SJCRH30 (cell line): ENCODE results near the gene PSPC1. TPM values are rescaled to one million over a fixed set of nuclear protein-coding genes. Genes with fewer than 3 reads are reported as not detected.
"Not testable (repeated sequence)": the region's sequence is repeated elsewhere in the genome, so short reads cannot be mapped to it uniquely, and the experiment has no call there.

ENCODE experiments used
- DNase-seq, 2 experiments: peaks; one replicate each; pipeline ENCODE4 v3.0.0-alpha.2; 2015 to 2020
- H3K27ac ChIP-seq: fragments of 250-450 bp; sonication (Bioruptor Pico); 2 replicates; pipeline ENCODE4 v1.5.1; 2020; ENCODE audit warnings: mild to moderate bottlenecking, moderate library complexity
- H3K27me3 ChIP-seq: fragments of 250-450 bp; sonication (Bioruptor Pico); 2 replicates; pipeline ENCODE4 v1.5.1; 2020; ENCODE audit warnings: mild to moderate bottlenecking, moderate library complexity
- H3K36me3 ChIP-seq: fragments of 250-450 bp; sonication (Bioruptor Pico); 2 replicates; pipeline ENCODE4 v1.5.1; 2020; ENCODE audit warnings: mild to moderate bottlenecking, moderate library complexity
- H3K4me1 ChIP-seq: fragments of 250-450 bp; sonication (Bioruptor Pico); 2 replicates; pipeline ENCODE4 v1.5.1; 2020; ENCODE audit warnings: mild to moderate bottlenecking, moderate library complexity
- H3K4me3 ChIP-seq: fragments of 250-450 bp; sonication (Bioruptor Pico); 2 replicates; pipeline ENCODE4 v1.5.1; 2020; ENCODE audit warnings: mild to moderate bottlenecking, moderate library complexity
- H3K9me3 ChIP-seq: fragments of 250-450 bp; sonication (Bioruptor Pico); replicated peaks from 2 replicates; pipeline ENCODE4 v1.5.1; 2020; ENCODE audit warnings: mild to moderate bottlenecking, moderate library complexity
- total RNA-seq: library from RNA; depleted of rRNA; stranded (reverse); fragments of >200 nt; shearing (Covaris generic); gene quantifications from 2 replicates; pipeline ENCODE4 v1.2.3, GENCODE V29; 2014

PSPC1 gene
- total RNA-seq, 1 experiment from 2014 or later = 85.2 TPM

- no peak for DNase-seq
- H3K9me3 ChIP-seq = no peaks in the 10 kb centered on the region
- no peaks in the 10 kb centered on the region for H3K4me1 ChIP-seq
- H3K27me3 ChIP-seq = no peaks in the 10 kb centered on the region
- peak overlapping the region; percentile 87 for H3K4me3 ChIP-seq
- H3K27ac ChIP-seq = peak overlapping the region; percentile 76; the same call in 1 of the 2 replicates
- peaks cover 17% of the 10 kb centered on the region for H3K36me3 ChIP-seq
Measured at GRCh38 chr13:19781526-19781925, 1.2 kb downstream of the PSPC1 start.

DNA sequence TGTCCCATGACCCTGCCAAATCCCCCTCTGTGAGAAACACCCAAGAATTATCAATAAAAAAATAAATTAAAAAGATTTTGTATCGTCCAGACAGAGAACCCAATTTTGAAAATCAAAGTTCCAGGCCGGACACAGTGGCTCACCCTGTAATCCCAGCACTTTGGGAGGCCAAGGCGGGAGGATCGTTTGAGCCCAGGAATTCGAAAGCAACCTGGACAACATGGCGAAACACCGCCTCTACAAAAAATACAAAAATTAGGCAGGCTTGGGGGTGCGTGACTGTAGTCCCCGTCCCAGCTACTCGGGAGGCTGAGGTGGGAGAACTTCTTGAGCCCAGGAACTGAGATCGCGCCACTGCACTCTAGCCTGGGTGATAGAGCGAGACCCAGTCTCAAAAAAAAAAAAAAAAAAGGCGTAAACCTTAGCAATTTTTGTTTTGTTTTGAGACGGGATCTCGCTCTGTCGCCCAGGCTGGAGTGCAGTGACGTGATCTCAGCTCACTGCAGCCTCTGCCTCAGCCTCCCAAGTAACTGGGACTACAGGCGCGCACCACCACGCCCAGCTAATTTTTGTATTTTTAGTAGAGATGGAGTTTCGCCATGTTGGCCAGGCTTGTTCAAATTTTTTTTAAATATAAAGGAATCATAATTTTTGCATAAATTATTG lies 1.9 kb downstream of the PSPC1 start:
- not testable (repeated sequence) for H3K27me3 ChIP-seq, H3K9me3 ChIP-seq, H3K4me1 ChIP-seq, DNase-seq, H3K27ac ChIP-seq
- H3K36me3 ChIP-seq = peaks cover 22% of the 10 kb centered on the region
- peak overlapping the region; percentile 87 for H3K4me3 ChIP-seq

GRCh38 chr13:19772306-19772705 lies 10.4 kb downstream of the PSPC1 start:
- Histone ChIP-seq H3K4me1 (no peaks in the 10 kb centered on the region), H3K27me3 (no peaks in the 10 kb centered on the region), H3K27ac (no peak overlapping the region), H3K36me3 (peaks cover 77% of the 10 kb centered on the region), H3K9me3 (no peaks in the 10 kb centered on the region), H3K4me3 (no peak overlapping the region)
- no peak for DNase-seq

DNA sequence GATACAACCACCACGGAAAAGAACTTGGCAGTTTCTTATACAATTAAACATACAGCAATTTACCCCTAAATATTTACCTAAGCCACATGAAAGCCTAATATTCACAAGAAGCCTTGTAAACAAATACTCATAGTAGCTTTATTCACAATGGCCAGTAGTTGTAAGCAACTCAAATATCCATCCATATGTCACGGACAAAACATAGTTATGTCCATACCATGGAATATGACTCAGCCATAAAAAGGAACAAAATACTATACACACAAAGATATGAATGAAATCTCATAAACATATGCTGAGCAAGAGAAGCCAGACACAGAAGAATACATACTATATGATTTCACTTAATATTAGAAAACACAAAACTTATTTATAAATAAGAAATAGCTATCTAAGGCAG lies 12.9 kb downstream of the PSPC1 start:
- no peak for DNase-seq
- Histone ChIP-seq H3K4me3 (no peak overlapping the region), H3K36me3 (peaks cover 73% of the 10 kb centered on the region), H3K27me3 (no peaks in the 10 kb centered on the region), H3K9me3 (no peaks in the 10 kb centered on the region), H3K27ac (no peak overlapping the region), H3K4me1 (no peaks in the 10 kb centered on the region)

DNA sequence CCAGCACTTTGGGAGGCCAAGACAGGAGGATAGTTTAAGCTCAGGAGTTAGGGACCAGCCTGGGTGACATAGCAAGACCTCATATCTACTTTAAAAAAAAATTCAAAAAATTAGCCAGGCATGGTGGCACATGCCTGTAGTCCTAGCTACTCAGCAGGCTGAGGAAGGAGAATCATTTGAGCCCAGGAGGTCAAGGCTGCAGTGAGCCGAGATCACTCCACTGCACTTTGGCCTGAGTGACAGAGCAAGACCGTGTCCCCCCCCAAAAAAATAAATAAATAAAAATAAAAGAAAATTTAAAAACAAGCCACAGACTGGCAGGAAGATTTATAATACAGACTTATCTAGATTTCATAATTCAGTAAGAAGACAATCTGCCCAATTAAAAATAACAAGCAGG lies 14.8 kb downstream of the PSPC1 start:
- no peaks in the 10 kb centered on the region for H3K27me3 ChIP-seq
- no peak overlapping the region for H3K27ac ChIP-seq
- no peaks in the 10 kb centered on the region for H3K9me3 ChIP-seq
- peaks cover 75% of the 10 kb centered on the region for H3K36me3 ChIP-seq
- no peak overlapping the region for H3K4me3 ChIP-seq
- no peaks in the 10 kb centered on the region for H3K4me1 ChIP-seq
- DNase-seq = no peak

DNA sequence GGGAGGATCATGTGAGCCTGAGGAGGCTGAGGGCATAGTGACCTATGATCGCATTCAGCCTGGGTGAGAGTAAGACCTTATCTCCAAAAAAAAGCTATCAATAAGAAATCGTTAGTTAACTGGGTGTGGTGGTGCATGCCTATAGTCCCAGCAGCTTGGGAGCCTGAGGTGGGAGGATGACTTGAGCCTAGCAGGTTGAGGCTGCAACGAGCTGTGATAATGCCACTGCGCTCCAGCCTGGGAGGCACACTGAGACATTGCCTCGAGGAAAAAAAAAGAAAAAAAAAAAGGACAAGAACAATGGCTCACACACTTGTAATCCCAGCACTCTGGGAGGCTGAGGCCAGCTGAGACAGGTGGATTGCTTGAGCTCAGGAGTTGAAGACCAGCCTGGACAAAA lies 16.2 kb downstream of the PSPC1 start:
- Histone ChIP-seq H3K4me1 (no peaks in the 10 kb centered on the region), H3K4me3 (no peak overlapping the region), H3K27ac (no peak overlapping the region), H3K9me3 (no peaks in the 10 kb centered on the region), H3K36me3 (peaks cover 75% of the 10 kb centered on the region), H3K27me3 (no peaks in the 10 kb centered on the region)
- DNase-seq = peak in 1 of 2 experiments; percentile 53

DNA sequence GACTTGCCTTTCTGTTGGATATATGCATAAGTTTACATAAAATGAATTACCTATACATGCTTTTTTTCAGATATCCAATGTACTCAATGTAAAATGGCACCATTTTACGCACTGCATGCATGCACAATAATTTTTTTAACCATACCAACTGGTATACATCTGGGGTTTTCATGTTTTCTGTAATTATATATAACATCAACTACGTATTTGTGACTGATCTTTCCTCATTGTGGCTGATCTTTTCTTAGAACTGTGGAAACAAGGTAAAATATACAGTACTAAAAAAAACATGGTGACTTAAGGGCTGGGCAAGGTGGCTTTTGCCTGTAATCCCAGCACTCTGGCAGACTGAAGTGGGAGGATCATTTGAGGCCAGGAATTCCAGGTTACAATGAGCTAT lies 18.5 kb downstream of the PSPC1 start:
- Histone ChIP-seq H3K27me3 (no peaks in the 10 kb centered on the region), H3K36me3 (peaks cover 69% of the 10 kb centered on the region), H3K4me3 (no peak overlapping the region), H3K9me3 (0 out of 2 replicates have a peak, but pooled peaks cover under 1% of the 10 kb centered on the region), H3K27ac (no peak overlapping the region), H3K4me1 (no peaks in the 10 kb centered on the region)
- DNase-seq = no peak

GRCh38 chr13:19763618-19764017 lies 19.1 kb downstream of the PSPC1 start:
- no peak for DNase-seq
- Histone ChIP-seq H3K27me3 (no peaks in the 10 kb centered on the region), H3K4me1 (no peaks in the 10 kb centered on the region), H3K36me3 (peaks cover 71% of the 10 kb centered on the region), H3K9me3 (0 out of 2 replicates have a peak, but pooled peaks cover 3% of the 10 kb centered on the region), H3K4me3 (no peak overlapping the region), H3K27ac (no peak overlapping the region)

DNA sequence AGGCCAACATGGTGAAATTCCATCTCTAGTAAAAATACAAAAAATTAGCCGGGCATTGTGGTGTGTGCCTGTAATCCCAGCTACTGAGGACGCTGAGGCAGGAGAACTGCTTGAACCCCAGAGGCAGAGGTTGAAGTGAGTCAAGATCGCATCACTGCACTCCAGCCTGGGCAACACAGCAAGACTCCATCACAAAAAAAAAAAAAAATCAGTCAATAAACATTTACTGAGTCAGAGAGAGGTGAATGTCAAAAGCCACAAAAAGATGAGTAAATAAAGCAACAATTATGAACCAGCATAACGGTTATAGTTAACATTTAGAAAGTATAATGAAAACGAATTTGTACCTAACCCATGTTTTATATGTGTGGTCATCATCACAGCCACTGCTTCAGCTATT lies 23.1 kb downstream of the PSPC1 start:
- 0 out of 2 replicates have a peak, but pooled peaks cover 3% of the 10 kb centered on the region for H3K9me3 ChIP-seq
- no peaks in the 10 kb centered on the region for H3K27me3 ChIP-seq
- H3K4me3 ChIP-seq = no peak overlapping the region
- DNase-seq = no peak
- no peaks in the 10 kb centered on the region for H3K4me1 ChIP-seq
- peaks cover 88% of the 10 kb centered on the region for H3K36me3 ChIP-seq
- no peak overlapping the region for H3K27ac ChIP-seq

- Histone ChIP-seq H3K9me3 (no peaks in the 10 kb centered on the region), H3K4me1 (no peaks in the 10 kb centered on the region), H3K27me3 (no peaks in the 10 kb centered on the region), H3K27ac (no peak overlapping the region), H3K36me3 (peaks cover 87% of the 10 kb centered on the region), H3K4me3 (no peak overlapping the region)
- no peak for DNase-seq
Measured at GRCh38 chr13:19742643-19743042, 40.1 kb downstream of the PSPC1 start.

GRCh38 chr13:19737844-19738557 lies 44.7 kb downstream of the PSPC1 start:
- H3K36me3 ChIP-seq = peaks cover 83% of the 10 kb centered on the region
- H3K27ac ChIP-seq = no peak overlapping the region
- H3K4me3 ChIP-seq = no peak overlapping the region
- H3K9me3 ChIP-seq = no peaks in the 10 kb centered on the region
- DNase-seq = no peak
- no peaks in the 10 kb centered on the region for H3K4me1 ChIP-seq
- H3K27me3 ChIP-seq = no peaks in the 10 kb centered on the region

DNA sequence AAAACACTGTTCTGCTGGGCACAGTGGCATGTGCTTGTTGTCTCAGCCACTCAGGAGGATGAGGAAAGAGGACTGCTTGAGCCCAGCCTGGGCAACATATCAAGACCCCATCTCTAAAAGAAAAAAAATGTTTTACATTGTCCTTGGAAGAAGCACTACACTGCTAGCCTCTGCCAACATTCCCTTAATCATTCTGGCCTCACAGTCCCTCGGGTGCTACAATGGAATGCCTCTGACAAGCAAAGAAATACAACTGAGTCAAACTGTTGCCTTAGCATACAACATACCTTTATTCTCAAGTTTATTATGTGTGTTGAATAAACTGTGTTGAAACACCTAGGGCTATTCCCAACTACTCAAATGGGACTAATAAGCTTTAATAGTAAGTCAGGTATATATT lies 56.1 kb downstream of the PSPC1 start:
- Histone ChIP-seq H3K27ac (no peak overlapping the region), H3K4me3 (no peak overlapping the region), H3K36me3 (peaks cover 57% of the 10 kb centered on the region), H3K4me1 (no peaks in the 10 kb centered on the region), H3K27me3 (no peaks in the 10 kb centered on the region), H3K9me3 (no peaks in the 10 kb centered on the region)
- DNase-seq = no peak

GRCh38 chr13:19725320-19725719 lies 57.4 kb downstream of the PSPC1 start:
- no peak for DNase-seq
- Histone ChIP-seq H3K4me3 (no peak overlapping the region), H3K27me3 (no peaks in the 10 kb centered on the region), H3K27ac (no peak overlapping the region), H3K4me1 (no peaks in the 10 kb centered on the region), H3K9me3 (no peaks in the 10 kb centered on the region), H3K36me3 (peaks cover 56% of the 10 kb centered on the region)

DNA sequence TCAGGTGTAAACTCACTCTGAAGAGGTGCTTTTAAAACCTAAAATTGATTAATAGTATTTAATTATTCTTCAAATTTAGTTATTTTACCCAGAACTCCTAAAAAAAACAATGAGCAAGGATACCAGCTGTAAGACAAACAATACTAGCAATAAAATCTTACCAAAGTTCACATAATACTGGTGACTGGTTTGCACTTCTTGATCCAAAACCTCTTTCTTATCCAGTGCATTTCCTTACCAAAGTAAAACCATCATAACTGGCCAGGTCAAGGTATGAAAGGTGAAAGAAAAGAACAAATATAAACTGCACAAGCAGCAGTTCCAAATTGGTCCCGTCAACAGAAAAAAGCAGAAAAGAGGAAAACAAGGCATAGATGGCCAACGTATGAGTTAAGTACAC lies 62.7 kb downstream of the PSPC1 start:
- no peak overlapping the region for H3K27ac ChIP-seq
- DNase-seq = no peak
- H3K27me3 ChIP-seq = no peaks in the 10 kb centered on the region
- H3K4me3 ChIP-seq = no peak overlapping the region
- H3K9me3 ChIP-seq = no peaks in the 10 kb centered on the region
- no peaks in the 10 kb centered on the region for H3K4me1 ChIP-seq
- peaks cover 41% of the 10 kb centered on the region for H3K36me3 ChIP-seq

DNA sequence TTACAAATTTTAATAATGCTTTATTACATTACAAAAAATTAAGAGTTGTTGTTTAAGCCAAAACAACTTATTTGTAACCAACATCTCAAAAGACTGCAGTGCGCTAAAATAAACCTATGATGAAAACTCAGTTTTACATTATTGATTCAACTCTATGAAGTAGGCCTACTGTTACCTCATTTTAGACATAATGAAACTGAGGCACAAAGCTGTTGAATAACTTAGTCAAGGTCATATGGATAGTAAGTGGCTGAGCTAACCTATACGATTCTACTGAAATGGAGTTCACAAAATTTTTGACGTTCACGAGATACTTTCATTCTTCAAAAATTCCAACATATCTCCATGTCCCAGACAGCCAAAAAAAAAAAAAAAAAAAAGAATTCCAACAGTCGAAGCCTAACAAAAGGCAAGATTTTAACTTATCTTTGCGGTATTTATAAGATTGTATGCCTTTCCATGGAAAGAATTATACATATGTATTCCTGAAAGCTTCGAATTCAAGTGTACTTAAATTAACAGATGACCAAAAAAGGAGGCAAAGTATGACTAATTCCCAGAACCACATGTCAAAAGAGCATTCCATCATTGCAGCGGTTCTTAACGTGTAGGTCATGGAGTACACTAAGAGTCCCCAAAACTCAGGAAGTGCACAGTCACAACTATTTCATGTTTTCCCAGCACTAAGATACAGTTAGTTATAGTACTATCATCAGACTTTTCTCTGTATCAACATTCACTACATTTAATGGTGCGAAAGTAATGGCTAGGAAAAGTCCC lies 69.4 kb downstream of the PSPC1 start:
- no peaks in the 10 kb centered on the region for H3K9me3 ChIP-seq
- DNase-seq = peak in 1 of 2 experiments; percentile 16
- no peak overlapping the region for H3K27ac ChIP-seq
- H3K4me3 ChIP-seq = no peak overlapping the region
- peaks cover 33% of the 10 kb centered on the region for H3K36me3 ChIP-seq
- H3K27me3 ChIP-seq = no peaks in the 10 kb centered on the region
- no peaks in the 10 kb centered on the region for H3K4me1 ChIP-seq
